ENCODE results near the gene CAMK1D. TPM values are rescaled to one million over a fixed set of nuclear protein-coding genes. Genes with fewer than 3 reads are reported as not detected.

The CAMK1D gene
- total RNA-seq, 1 experiment from 2014 or later, result 6.3 TPM

DNA sequence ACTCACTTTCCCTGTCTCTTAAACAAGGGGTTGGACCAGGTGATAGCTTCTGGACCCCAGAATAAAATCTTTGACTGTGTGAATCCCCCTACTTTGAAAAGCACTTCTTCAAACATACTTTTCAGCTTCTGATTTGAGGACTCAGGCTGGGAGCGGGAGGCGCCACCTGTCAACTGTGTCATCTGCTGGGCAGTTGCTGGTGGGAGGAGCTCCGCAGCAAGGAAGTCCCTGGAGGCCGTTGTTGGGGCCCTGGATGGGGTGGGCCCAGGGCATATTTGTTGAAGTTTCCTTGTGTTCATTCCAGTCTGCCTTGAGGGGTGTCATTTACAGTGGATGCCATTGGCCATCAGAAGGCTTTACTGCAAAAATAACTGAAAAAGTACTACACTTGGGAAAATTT lies 454.4 kb downstream of the CAMK1D start:
- no peaks in the 10 kb centered on the region for H3K79me2 ChIP-seq (ENCODE audit: insufficient read depth, low read length)
- no peak overlapping the region for H2BK12ac ChIP-seq (ENCODE audit: insufficient read length, low read depth, low read length)
- no peak overlapping the region for H3K27ac Mint-ChIP-seq
- H4K8ac ChIP-seq (replicated peaks; ENCODE audit: insufficient read length, low read depth, low read length), result no peak overlapping the region
- H3K23me2 ChIP-seq (ENCODE audit: insufficient read length, low read depth, low read length, poor library complexity, severe bottlenecking), result no peaks in the 10 kb centered on the region
- no peak overlapping the region for H2BK5ac ChIP-seq (ENCODE audit: insufficient read length, low read length)
- no peaks in the 10 kb centered on the region for H3K9me3 ChIP-seq (ENCODE audit: control insufficient read depth, low read depth, low read length)
- no peak overlapping the region for H2BK20ac ChIP-seq (ENCODE audit: low read depth, low read length, poor library complexity, severe bottlenecking)
- H3K56ac ChIP-seq (ENCODE audit: insufficient read length, low read depth, low read length), result no peak overlapping the region
- H3K23ac ChIP-seq (ENCODE audit: insufficient read length, low read depth, low read length), result no peak overlapping the region
- H4K5ac ChIP-seq (ENCODE audit: insufficient read length, low read depth, low read length), result no peak overlapping the region
- H2AK5ac ChIP-seq (ENCODE audit: insufficient read length, low read length), result no peak overlapping the region
- WGBS (ENCODE audit: extremely low coverage, insufficient read length, low lambda C conversion rate), result no CpG with 5 or more reads among the region's 4 CpGs
- H3K9me3 Mint-ChIP-seq, result no peaks in the 10 kb centered on the region
- no peaks in the 10 kb centered on the region for H3K36me3 Mint-ChIP-seq (ENCODE audit: insufficient read depth in 1 of 3, low read depth in 3 of 3)
- TF ChIP-seq, protein P1, sequence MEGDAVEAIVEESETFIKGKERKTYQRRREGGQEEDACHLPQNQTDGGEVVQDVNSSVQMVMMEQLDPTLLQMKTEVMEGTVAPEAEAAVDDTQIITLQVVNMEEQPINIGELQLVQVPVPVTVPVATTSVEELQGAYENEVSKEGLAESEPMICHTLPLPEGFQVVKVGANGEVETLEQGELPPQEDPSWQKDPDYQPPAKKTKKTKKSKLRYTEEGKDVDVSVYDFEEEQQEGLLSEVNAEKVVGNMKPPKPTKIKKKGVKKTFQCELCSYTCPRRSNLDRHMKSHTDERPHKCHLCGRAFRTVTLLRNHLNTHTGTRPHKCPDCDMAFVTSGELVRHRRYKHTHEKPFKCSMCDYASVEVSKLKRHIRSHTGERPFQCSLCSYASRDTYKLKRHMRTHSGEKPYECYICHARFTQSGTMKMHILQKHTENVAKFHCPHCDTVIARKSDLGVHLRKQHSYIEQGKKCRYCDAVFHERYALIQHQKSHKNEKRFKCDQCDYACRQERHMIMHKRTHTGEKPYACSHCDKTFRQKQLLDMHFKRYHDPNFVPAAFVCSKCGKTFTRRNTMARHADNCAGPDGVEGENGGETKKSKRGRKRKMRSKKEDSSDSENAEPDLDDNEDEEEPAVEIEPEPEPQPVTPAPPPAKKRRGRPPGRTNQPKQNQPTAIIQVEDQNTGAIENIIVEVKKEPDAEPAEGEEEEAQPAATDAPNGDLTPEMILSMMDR (conservative IDR thresholded peaks at IDR 0.05), result no peak
- no peak overlapping the region for H3K4me3 Mint-ChIP-seq
- no peak overlapping the region for H2BK15ac ChIP-seq (ENCODE audit: low read depth, low read length)
- H3K4me1 ChIP-seq (ENCODE audit: insufficient read depth, low read length), result peaks cover 5% of the 10 kb centered on the region; the same call in 1 of the 2 replicates
- H3T11ph ChIP-seq (ENCODE audit: low read length), result no peak overlapping the region
- H4K20me1 ChIP-seq (ENCODE audit: control insufficient read depth, insufficient read depth, insufficient read length), result no peaks in the 10 kb centered on the region
- no peak overlapping the region for H3K4me2 ChIP-seq (ENCODE audit: insufficient read depth, insufficient read length, low read length)
- H3K27me3 ChIP-seq (ENCODE audit: insufficient read depth, low read length), result no peaks in the 10 kb centered on the region
- H3K18ac ChIP-seq (ENCODE audit: insufficient read length, low read depth, low read length), result no peak overlapping the region
- H3K27ac ChIP-seq (ENCODE audit: insufficient read length, low read depth, low read length), result no peak overlapping the region
- H3K79me1 ChIP-seq (ENCODE audit: insufficient read depth, low read depth, low read length, poor library complexity, severe bottlenecking), result no peaks in the 10 kb centered on the region
- no peak overlapping the region for H2AFZ ChIP-seq (ENCODE audit: low read length)
- H3K4me1 Mint-ChIP-seq, result peaks cover 21 to 24% of the 10 kb centered on the region in 2 experiments
- no peak overlapping the region for H2BK120ac ChIP-seq (ENCODE audit: low read depth, low read length, poor library complexity, severe bottlenecking)
- no peak overlapping the region for H4K91ac ChIP-seq (ENCODE audit: insufficient read length, low read depth, low read length)
- H3K4ac ChIP-seq (ENCODE audit: low read depth, low read length), result no peak overlapping the region
- no peak overlapping the region for H3K9ac ChIP-seq (ENCODE audit: extremely low read depth, insufficient read length, low read length)
- H3K27me3 Mint-ChIP-seq (ENCODE audit: low read depth), result peaks cover 2% of the 10 kb centered on the region; the same call in 1 of the 2 replicates
- DNase-seq, result no peak
- no peak overlapping the region for H3K14ac ChIP-seq (ENCODE audit: insufficient read depth, low read length)

All from H9 (cell line).